Measurements from ENCODE around the gene ZMIZ2. TPM values are rescaled to one million over a fixed set of nuclear protein-coding genes. Genes with fewer than 3 reads are reported as not detected.
A peak's percentile ranks its signal among the peaks of the same experiment; 100 is the strongest.

ZMIZ2 gene
- total RNA-seq, 1 experiment from 2014 or later = 269 TPM

DNA sequence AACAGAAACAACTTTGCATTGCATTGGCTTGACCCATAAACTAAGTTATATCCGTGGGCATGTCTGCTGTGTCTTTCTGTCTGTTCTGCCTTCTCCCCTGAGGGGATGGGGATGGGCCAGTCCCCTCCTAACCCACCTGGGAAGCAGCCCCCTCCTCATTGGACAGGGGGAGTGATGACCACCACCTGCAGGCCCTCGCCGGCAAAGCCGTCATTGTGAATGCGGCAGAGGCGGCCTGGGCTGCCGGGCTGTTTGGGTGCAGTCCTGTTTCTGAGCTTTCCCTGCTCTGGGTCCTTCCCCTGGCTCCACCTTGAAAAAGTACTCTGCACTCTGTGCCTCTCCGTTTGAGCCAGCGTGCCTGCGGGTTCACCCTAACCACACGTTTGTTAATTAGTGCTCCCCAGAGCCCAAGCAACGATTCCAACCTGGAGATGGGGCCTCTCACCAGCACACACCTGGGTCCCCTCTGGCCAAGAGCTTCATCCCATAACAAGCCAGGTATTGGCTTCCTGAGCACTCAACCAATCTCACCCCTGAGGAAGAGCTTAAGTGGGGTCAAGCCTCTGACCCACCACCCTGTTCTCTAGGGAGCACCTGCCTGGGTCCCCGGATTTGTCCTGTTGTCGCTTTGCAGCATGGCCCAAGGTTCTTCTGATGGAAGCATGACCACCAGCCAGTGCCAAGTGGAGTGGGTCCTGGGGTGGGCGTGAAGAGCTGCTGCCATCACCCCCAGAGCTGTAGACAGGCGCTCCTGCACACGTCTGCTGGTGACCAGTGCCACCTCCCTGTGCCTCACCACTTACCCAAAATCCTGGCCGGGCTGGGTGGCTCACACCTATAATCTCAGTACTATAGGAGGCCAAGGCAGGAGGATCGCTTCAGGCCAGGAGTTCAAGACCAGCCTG is 39.4 kb upstream of the ZMIZ2 start:
- peaks cover 61% of the 10 kb centered on the region for H3K36me3 Mint-ChIP-seq (ENCODE audit: insufficient read depth, unreplicated experiment)
- peak overlapping the region; percentile 10 for H3K27ac Mint-ChIP-seq (ENCODE audit: unreplicated experiment)
- peaks cover 33% of the 10 kb centered on the region for H3K4me1 Mint-ChIP-seq (ENCODE audit: low read depth, unreplicated experiment)
- no TSS peak for BruUV-seq (replicated peaks)
- TF ChIP-seq, protein P1, sequence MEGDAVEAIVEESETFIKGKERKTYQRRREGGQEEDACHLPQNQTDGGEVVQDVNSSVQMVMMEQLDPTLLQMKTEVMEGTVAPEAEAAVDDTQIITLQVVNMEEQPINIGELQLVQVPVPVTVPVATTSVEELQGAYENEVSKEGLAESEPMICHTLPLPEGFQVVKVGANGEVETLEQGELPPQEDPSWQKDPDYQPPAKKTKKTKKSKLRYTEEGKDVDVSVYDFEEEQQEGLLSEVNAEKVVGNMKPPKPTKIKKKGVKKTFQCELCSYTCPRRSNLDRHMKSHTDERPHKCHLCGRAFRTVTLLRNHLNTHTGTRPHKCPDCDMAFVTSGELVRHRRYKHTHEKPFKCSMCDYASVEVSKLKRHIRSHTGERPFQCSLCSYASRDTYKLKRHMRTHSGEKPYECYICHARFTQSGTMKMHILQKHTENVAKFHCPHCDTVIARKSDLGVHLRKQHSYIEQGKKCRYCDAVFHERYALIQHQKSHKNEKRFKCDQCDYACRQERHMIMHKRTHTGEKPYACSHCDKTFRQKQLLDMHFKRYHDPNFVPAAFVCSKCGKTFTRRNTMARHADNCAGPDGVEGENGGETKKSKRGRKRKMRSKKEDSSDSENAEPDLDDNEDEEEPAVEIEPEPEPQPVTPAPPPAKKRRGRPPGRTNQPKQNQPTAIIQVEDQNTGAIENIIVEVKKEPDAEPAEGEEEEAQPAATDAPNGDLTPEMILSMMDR (IDR thresholded peaks at IDR 0.05; ENCODE audit: unreplicated experiment) = no peak
- no peak overlapping the region for H3K4me3 Mint-ChIP-seq (ENCODE audit: low read depth, unreplicated experiment)
- CTCF ChIA-PET = interaction anchor here (1.2 to 1.6 kb wide), 2 partner anchors 17 to 69 kb away, joined by 3 to 4 read pairs; no protein-coding TSS in a partner anchor
- intact Hi-C loops (cut with micrococcal nuclease; ENCODE audit: unreplicated experiment) = no loop called here
- DNase-seq = no peak
- no peaks in the 10 kb centered on the region for H3K9me3 Mint-ChIP-seq (ENCODE audit: low read depth, unreplicated experiment)
- no peaks in the 10 kb centered on the region for H3K27me3 Mint-ChIP-seq (ENCODE audit: unreplicated experiment)

DNA sequence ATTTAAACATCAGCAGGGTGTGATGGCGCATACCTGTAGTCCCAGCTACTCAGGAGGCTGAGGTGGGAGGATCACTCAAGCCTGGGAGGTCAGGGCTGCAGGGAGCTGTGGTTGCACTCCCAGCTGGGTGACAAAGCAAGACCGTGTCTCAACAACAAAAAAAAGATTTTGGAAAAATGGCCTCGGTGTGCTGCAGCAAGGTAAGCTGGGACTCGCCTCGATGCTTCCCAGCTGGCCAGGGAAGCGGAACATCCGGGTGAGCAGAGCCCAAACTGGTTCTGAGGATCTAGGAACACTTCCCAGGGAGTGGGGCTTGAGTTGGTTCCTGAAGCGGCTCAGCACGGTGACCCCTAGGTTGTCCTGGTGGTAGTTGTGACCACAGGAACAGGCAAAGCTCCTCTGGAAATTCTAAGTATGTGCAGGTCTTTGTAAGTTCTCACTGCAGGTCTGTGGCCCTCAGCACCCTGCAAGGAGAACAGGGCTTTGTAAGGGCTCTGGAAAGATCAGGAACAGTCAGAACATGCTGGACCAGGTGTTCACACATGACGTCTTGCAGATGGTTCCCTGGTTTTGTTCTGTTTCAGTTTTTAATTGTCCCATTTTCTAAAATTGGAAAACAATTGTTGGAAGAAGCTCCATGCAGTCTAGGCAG is 38.6 kb upstream of the ZMIZ2 start:
- Mint-ChIP-seq H3K27me3 (ENCODE audit: unreplicated experiment) (no peaks in the 10 kb centered on the region), H3K9me3 (ENCODE audit: low read depth, unreplicated experiment) (no peaks in the 10 kb centered on the region), H3K4me3 (ENCODE audit: low read depth, unreplicated experiment) (no peak overlapping the region), H3K27ac (ENCODE audit: unreplicated experiment) (peak overlapping the region; percentile 40), H3K4me1 (ENCODE audit: low read depth, unreplicated experiment) (peaks cover 33% of the 10 kb centered on the region), H3K36me3 (ENCODE audit: insufficient read depth, unreplicated experiment) (peaks cover 55% of the 10 kb centered on the region)
- CTCF ChIA-PET = interaction anchor here (0.6 to 1.6 kb wide), 7 partner anchors 16 to 1726 kb away, joined by 3 to 10 read pairs (median 4); partner anchors contain the start of genes H2AZ2 and ZMIZ2
- no peak for DNase-seq
- TF ChIP-seq, protein P1 (IDR thresholded peaks at IDR 0.05; ENCODE audit: unreplicated experiment) = no peak
- BruUV-seq (replicated peaks) = no TSS peak
- intact Hi-C loops (cut with micrococcal nuclease; ENCODE audit: unreplicated experiment) = loop anchor here (5.0 kb wide), 1 partner anchor 87 kb away; the partner anchor contains the start of gene PPIA

DNA sequence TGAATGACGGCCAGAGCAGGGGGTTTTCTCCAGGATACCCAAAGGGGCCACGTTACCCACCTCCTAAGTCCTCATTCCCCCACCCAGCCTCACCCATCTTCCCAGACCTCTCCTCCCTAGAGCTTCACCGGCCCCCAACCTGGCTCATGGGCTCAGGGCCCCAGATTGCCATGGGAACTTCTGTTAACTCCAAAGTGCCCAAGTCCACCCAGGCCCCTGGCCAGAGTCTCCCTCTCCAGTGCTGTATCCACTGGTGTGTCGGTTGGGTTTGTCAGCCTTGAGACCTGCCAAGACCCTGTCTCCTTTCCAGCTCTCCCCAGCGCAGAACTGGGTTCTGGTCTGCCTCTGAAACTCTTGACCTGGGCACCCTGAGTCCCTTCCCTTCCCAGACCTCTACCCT is 37.1 kb upstream of the ZMIZ2 start:
- intact Hi-C loops (cut with micrococcal nuclease; ENCODE audit: unreplicated experiment) = loop anchor here (5.0 kb wide), 1 partner anchor 86 kb away; the partner anchor contains the start of gene PPIA
- Mint-ChIP-seq H3K4me3 (ENCODE audit: low read depth, unreplicated experiment) (peak overlapping the region; percentile 0), H3K27ac (ENCODE audit: unreplicated experiment) (peak overlapping the region; percentile 40), H3K4me1 (ENCODE audit: low read depth, unreplicated experiment) (peaks cover 33% of the 10 kb centered on the region), H3K27me3 (ENCODE audit: unreplicated experiment) (no peaks in the 10 kb centered on the region), H3K36me3 (ENCODE audit: insufficient read depth, unreplicated experiment) (peaks cover 46% of the 10 kb centered on the region), H3K9me3 (ENCODE audit: low read depth, unreplicated experiment) (no peaks in the 10 kb centered on the region)
- no TSS peak for BruUV-seq (replicated peaks)
- no peak for DNase-seq
- CTCF ChIA-PET = interaction anchor here (0.6 to 1.5 kb wide), 2 partner anchors 71 to 72 kb away, joined by 4 read pairs; no protein-coding TSS in a partner anchor
- TF ChIP-seq, protein P1 (IDR thresholded peaks at IDR 0.05; ENCODE audit: unreplicated experiment) = no peak

DNA sequence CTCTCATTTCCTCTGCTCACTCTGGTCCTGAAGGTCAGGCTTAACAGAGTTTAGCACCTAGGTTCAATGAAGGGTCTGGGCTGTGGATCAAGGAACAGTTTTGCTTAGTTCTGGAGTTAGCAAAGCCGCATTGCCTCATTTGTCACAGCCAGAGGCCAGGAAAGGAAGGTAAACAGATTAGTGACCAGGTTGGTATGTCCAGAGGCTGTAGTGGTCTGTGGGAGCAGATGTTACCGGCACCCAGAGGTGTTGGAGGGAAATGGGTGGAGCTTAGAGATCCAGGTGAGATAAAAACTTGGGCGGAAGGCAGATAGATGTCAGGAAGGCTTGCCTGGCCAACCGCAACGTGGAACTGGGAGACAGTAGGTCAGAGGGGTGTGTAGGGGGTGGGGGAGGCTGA is 36.6 kb upstream of the ZMIZ2 start:
- TF ChIP-seq, protein P1 (IDR thresholded peaks at IDR 0.05; ENCODE audit: unreplicated experiment) = no peak
- CTCF ChIA-PET = interaction anchor here (0.6 to 1.5 kb wide), 2 partner anchors 71 to 73 kb away, joined by 4 read pairs; no protein-coding TSS in a partner anchor
- intact Hi-C loops (cut with micrococcal nuclease; ENCODE audit: unreplicated experiment) = loop anchor here (5.0 kb wide), 1 partner anchor 85 kb away; the partner anchor contains the start of gene PPIA
- Mint-ChIP-seq H3K4me3 (ENCODE audit: low read depth, unreplicated experiment) (peak overlapping the region; percentile 0), H3K9me3 (ENCODE audit: low read depth, unreplicated experiment) (no peaks in the 10 kb centered on the region), H3K4me1 (ENCODE audit: low read depth, unreplicated experiment) (peaks cover 33% of the 10 kb centered on the region), H3K27me3 (ENCODE audit: unreplicated experiment) (no peaks in the 10 kb centered on the region), H3K27ac (ENCODE audit: unreplicated experiment) (peak overlapping the region; percentile 40), H3K36me3 (ENCODE audit: insufficient read depth, unreplicated experiment) (peaks cover 43% of the 10 kb centered on the region)
- peak; percentile 64 for DNase-seq
- no TSS peak for BruUV-seq (replicated peaks)
